HCT116 (cell line): ENCODE data around the gene RRH. TPM values are rescaled to one million over a fixed set of nuclear protein-coding genes. Genes with fewer than 3 reads are reported as not detected.
A peak's percentile ranks its signal among the peaks of the same experiment; 100 is the strongest.

Source experiments
- ATAC-seq: fragments of 200-7000 bp; cut with Tn5 transposase; 2 replicates; pipeline ENCODE4 v1.9.1; 2020; ENCODE audit warnings: mild to moderate bottlenecking, moderate library complexity
- BruUV-seq: library from RNA; stranded (reverse); fragments of 400-500 nt; replicated peaks from 2 replicates; lab custom pipeline; 2021; lab: Mats Ljungman, UMichigan
- CTCF ChIA-PET: fragments of 300-600 bp; sonication (Branson Sonifier 250); formaldehyde crosslinking; loops from one replicate; lab custom pipeline; 2021; ENCODE audit warnings: antibody characterized with exemption; lab: Charles Lee
- POLR2A ChIA-PET: fragments of 300-600, 350-600 bp; sonication (Branson Sonifier 250); formaldehyde crosslinking; loops from one replicate; lab custom pipeline; 2021; ENCODE audit warnings: antibody characterized with exemption; lab: Charles Lee
- RAD21 ChIA-PET, 2 experiments: fragments of 300-600 bp; sonication (Branson Sonifier 250); formaldehyde crosslinking; loops; one replicate each; lab custom pipeline; 2023; ENCODE audit warnings: low total read pairs in 2 of 2; ENCODE audit not compliant: uncharacterized antibody in 2 of 2, unreplicated experiment in 2 of 2, low non-redundant PET in 1 of 2; lab: Charles Lee
- DNase-seq: peaks from one replicate; pipeline ENCODE4 v3.0.0-alpha.2; 2010; ENCODE audit warnings: low read depth, low spot score
- H2AFZ ChIP-seq: fragments of 200-600 bp; shearing (Covaris generic), sonication (generic); 2 replicates; pipeline ENCODE4 v1.6.1; 2017; ENCODE audit warnings: low read depth, mixed run types, mixed read lengths, antibody characterized with exemption, low read length; ENCODE audit not compliant: poor library complexity, severe bottlenecking
- H3K27ac ChIP-seq: 2 replicates; pipeline ENCODE4 v1.5.1; 2012; ENCODE audit warnings: low read depth, low read length
- H3K27me3 ChIP-seq: fragments of 200-600 bp; sonication (generic); 2 replicates; pipeline ENCODE4 v1.6.1; 2016; ENCODE audit warnings: mixed run types, low read length, mixed read lengths; ENCODE audit not compliant: insufficient read depth
- H3K36me3 ChIP-seq, 2 experiments: fragments of 200-500 bp in 1 of 2; fragments of 200-600 bp in 1 of 2; sonication (Bioruptor generic) in 1 of 2; sonication (generic) in 1 of 2; 2 replicates each; pipeline versions ENCODE4 v1.5.1 to v1.6.1; 2014 to 2016; ENCODE audit warnings: low read length in 2 of 2, inconsistent platforms in 1 of 2, mixed read lengths in 1 of 2, mixed run types in 1 of 2; ENCODE audit not compliant: insufficient read depth in 2 of 2, control insufficient read depth in 1 of 2
- H3K4me1 ChIP-seq, 2 experiments: fragments of 200-600 bp in 1 of 2; sonication (generic) in 1 of 2; 2 replicates each; pipeline versions ENCODE4 v1.5.1 to v1.6.1; 2012 to 2017; ENCODE audit warnings: low read length in 2 of 2, inconsistent platforms in 1 of 2, mild to moderate bottlenecking in 1 of 2, mixed read lengths in 1 of 2, mixed run types in 1 of 2, moderate library complexity in 1 of 2; ENCODE audit not compliant: insufficient read depth in 2 of 2, control insufficient read depth in 1 of 2
- H3K4me2 ChIP-seq: fragments of 200-600 bp; sonication (generic); 2 replicates; pipeline ENCODE4 v1.6.1; 2017; ENCODE audit warnings: mixed run types, low read length, mixed read lengths
- H3K4me3 ChIP-seq, 2 experiments: fragments of 200-600 bp in 1 of 2; sonication (generic) in 1 of 2; replicated peaks in 1 of 2; 2 replicates each; pipeline ENCODE4 v1.5.1; 2011 to 2016; ENCODE audit warnings: low read length in 2 of 2, control low read depth in 1 of 2, low read depth in 1 of 2, mild to moderate bottlenecking in 1 of 2, mixed read lengths in 1 of 2, mixed run types in 1 of 2
- H3K79me2 ChIP-seq: fragments of 200-600 bp; sonication (generic); 2 replicates; pipeline ENCODE4 v1.6.1; 2017; ENCODE audit warnings: mild to moderate bottlenecking, mixed run types, low read length, moderate library complexity, mixed read lengths; ENCODE audit not compliant: insufficient read depth
- H3K9ac ChIP-seq: fragments of 200-600 bp; sonication (generic); 2 replicates; pipeline ENCODE4 v1.6.1; 2016; ENCODE audit warnings: low read length, mixed read lengths
- H3K9me2 ChIP-seq: fragments of 200-600 bp; sonication (generic), shearing (Covaris generic); 2 replicates; pipeline ENCODE4 v1.6.1; 2017; ENCODE audit warnings: mixed run types, mild to moderate bottlenecking, moderate library complexity; ENCODE audit not compliant: insufficient read depth
- H3K9me3 ChIP-seq, 2 experiments: fragments of 200-500 bp in 1 of 2; fragments of 200-600 bp in 1 of 2; sonication (Bioruptor generic) in 1 of 2; sonication (generic) in 1 of 2; 2 replicates each; pipeline ENCODE4 v1.6.1; 2014 to 2017; ENCODE audit warnings: low read length in 2 of 2, mixed read lengths in 2 of 2, inconsistent platforms in 1 of 2, low read depth in 1 of 2, mild to moderate bottlenecking in 1 of 2, mixed run types in 1 of 2, moderate library complexity in 1 of 2; ENCODE audit not compliant: control insufficient read depth in 1 of 2, insufficient read depth in 1 of 2
- H4K20me1 ChIP-seq: fragments of 200-600 bp; sonication (generic), shearing (Covaris generic); 2 replicates; pipeline ENCODE4 v1.6.1; 2017; ENCODE audit warnings: mixed run types, mild to moderate bottlenecking, moderate library complexity; ENCODE audit not compliant: insufficient read depth
- ATF3 ChIP-seq: IDR thresholded peaks from 2 replicates; pipeline ENCODE4 v1.6.1; 2012
- CBX3 ChIP-seq: IDR thresholded peaks from 2 replicates; pipeline ENCODE4 v1.6.1; 2012; ENCODE audit warnings: low read depth
- CEBPB ChIP-seq: IDR thresholded peaks from 2 replicates; pipeline ENCODE4 v1.6.1; 2012; ENCODE audit warnings: low read depth
- EGR1 ChIP-seq: IDR thresholded peaks from 2 replicates; pipeline ENCODE4 v1.6.1; 2012; ENCODE audit warnings: low read depth
- EZH2phosphoT487 ChIP-seq: fragments of 200-600 bp; IDR thresholded peaks from 2 replicates; pipeline ENCODE4 v1.6.1; 2018; ENCODE audit warnings: antibody characterized with exemption, borderline replicate concordance
- FOSL1 ChIP-seq: IDR thresholded peaks from 2 replicates; pipeline ENCODE4 v1.6.1; 2012; ENCODE audit warnings: low read depth
- JUND ChIP-seq: IDR thresholded peaks from 2 replicates; pipeline ENCODE4 v1.6.1; 2012
- MAX ChIP-seq: IDR thresholded peaks from 2 replicates; pipeline ENCODE4 v1.6.1; 2012
- POLR2AphosphoS5 ChIP-seq: IDR thresholded peaks from 2 replicates; pipeline ENCODE4 v1.6.1; 2011; ENCODE audit warnings: mild to moderate bottlenecking, low read depth, low read length, moderate library complexity
- ZBTB33 ChIP-seq: IDR thresholded peaks from 2 replicates; pipeline ENCODE4 v1.6.1; 2011; ENCODE audit warnings: mild to moderate bottlenecking, low read length, moderate library complexity; ENCODE audit not compliant: insufficient replicate concordance; ENCODE audit errors: extremely low read depth
- ZFX ChIP-seq: fragments of 450-650 bp; IDR thresholded peaks from 2 replicates; pipeline ENCODE4 v1.6.1; 2017
- ZNF274 ChIP-seq: fragments of 200-500 bp; sonication (Bioruptor generic); IDR thresholded peaks from 2 replicates; pipeline ENCODE4 v1.6.1; 2014; ENCODE audit warnings: mild to moderate bottlenecking, low read depth, low read length, inconsistent platforms
- intact Hi-C: fragments of 100-400 bp; cut with micrococcal nuclease; formaldehyde crosslinking; loops from 2 replicates; pipeline ENCODE4 v1.10.0; 2022
- total RNA-seq: library from RNA; stranded (reverse); gene quantifications from one replicate; pipeline ENCODE4 v1.2.1, GENCODE V29; 2021; ENCODE audit not compliant: unreplicated experiment

The RRH gene
- total RNA-seq, 1 experiment from 2014 or later, result 0.42 TPM

- ChIA-PET RAD21 (no interaction called here), CTCF (no interaction called here), POLR2A (no interaction called here)
- no peak overlapping the region for H3K27ac ChIP-seq
- H3K4me2 ChIP-seq, result no peak overlapping the region
- no peaks in the 10 kb centered on the region for H3K9me3 ChIP-seq
- H3K9me2 ChIP-seq, result no peaks in the 10 kb centered on the region
- H2AFZ ChIP-seq, result peak overlapping the region; percentile 22
- no peaks in the 10 kb centered on the region for H4K20me1 ChIP-seq
- H3K4me3 ChIP-seq, result no peak overlapping the region
- DNase-seq (no peak), ATAC-seq (no peak)
- H3K79me2 ChIP-seq, result no peaks in the 10 kb centered on the region
- H3K27me3 ChIP-seq, result no peaks in the 10 kb centered on the region
- H3K4me1 ChIP-seq, result no peaks in the 10 kb centered on the region
- no TSS peak for BruUV-seq
- TF ChIP-seq CEBPB (no peak), ZNF274 (no peak), EZH2phosphoT487 (no peak), JUND (no peak), MAX (no peak), EGR1 (no peak), POLR2AphosphoS5 (no peak), ZBTB33 (no peak), FOSL1 (no peak), CBX3 (no peak), ATF3 (no peak), ZFX (no peak)
- H3K36me3 ChIP-seq, result no peaks in the 10 kb centered on the region
- H3K9ac ChIP-seq, result no peak overlapping the region
- intact Hi-C loops, result no loop called here
These were observed 40.9 kb upstream of the RRH start for GRCh38 chr4:109786846-109787245.
